ENCODE results near the gene JPH2.

- TF ChIP-seq CTCF (IDR thresholded peaks at IDR 0.05) (no peak), POLR2AphosphoS5 (IDR thresholded peaks at IDR 0.05) (no peak), POLR2A (IDR thresholded peaks at IDR 0.05) (no peak)
Measured at GRCh38 chr20:44222027-44222426, 35.0 kb upstream of the JPH2 start.
